Measurements from ENCODE around the gene GARIN3.
"Not testable (repeated sequence)": the region's sequence is repeated elsewhere in the genome, so short reads cannot be mapped to it uniquely, and the experiment has no call there.

Gene GARIN3

GRCh38 chr5:157166214-157167213, at the start of gene GARIN3:
GARIN3 (minus strand) TSS chr5:157166264; CDS start chr5:157166168, 96 bp downstream.
- DNase-seq: no peak

GRCh38 chr5:157215514-157216167, 49.6 kb upstream of the GARIN3 start:
- DNase-seq: no peak

GRCh38 chr5:157214861-157215513, 48.9 kb upstream of the GARIN3 start:
- DNase-seq: peak; percentile 46

- DNase-seq: no peak
Observed at GRCh38 chr5:157214415-157214814, 48.4 kb upstream of the GARIN3 start.

GRCh38 chr5:157213527-157214243, 47.6 kb upstream of the GARIN3 start:
- no peak for DNase-seq

- no peak for DNase-seq
Observed at GRCh38 chr5:157212307-157212706, 46.2 kb upstream of the GARIN3 start.

GRCh38 chr5:157210652-157211051, 44.6 kb upstream of the GARIN3 start:
- DNase-seq: not testable (repeated sequence)

- DNase-seq: no peak
Observed at GRCh38 chr5:157205708-157206107, 39.6 kb upstream of the GARIN3 start.

- peak; percentile 56 for DNase-seq
Observed at GRCh38 chr5:157204765-157205164, 38.7 kb upstream of the GARIN3 start.

- DNase-seq: peak; percentile 61
Observed at GRCh38 chr5:157203417-157203816, 37.4 kb upstream of the GARIN3 start.

- DNase-seq: no peak
Observed at GRCh38 chr5:157201857-157202256, 35.8 kb upstream of the GARIN3 start.

GRCh38 chr5:157198277-157198986, 32.4 kb upstream of the GARIN3 start:
- DNase-seq: peak; percentile 79

- peak; percentile 66 for DNase-seq
Observed at GRCh38 chr5:157197086-157197485, 31.0 kb upstream of the GARIN3 start.

- no peak for DNase-seq
Observed at GRCh38 chr5:157196045-157196444, 30.0 kb upstream of the GARIN3 start.

GRCh38 chr5:157193699-157194424, 27.8 kb upstream of the GARIN3 start:
- peak; percentile 66 for DNase-seq

GRCh38 chr5:157189223-157189622, 23.2 kb upstream of the GARIN3 start:
- DNase-seq: peak; percentile 41

- peak; percentile 28 for DNase-seq
Observed at GRCh38 chr5:157188270-157188669, 22.2 kb upstream of the GARIN3 start.

GRCh38 chr5:157187046-157187754, 21.1 kb upstream of the GARIN3 start:
- no peak for DNase-seq

GRCh38 chr5:157186309-157187045, 20.4 kb upstream of the GARIN3 start:
- DNase-seq: peak; percentile 34

GRCh38 chr5:157185122-157185521, 19.1 kb upstream of the GARIN3 start:
- DNase-seq: peak; percentile 48

Data from CD4-positive, alpha-beta T cell treated with Interleukin-6 for 4 hours (primary cell).